ENCODE results near the gene DECR2.

DNA sequence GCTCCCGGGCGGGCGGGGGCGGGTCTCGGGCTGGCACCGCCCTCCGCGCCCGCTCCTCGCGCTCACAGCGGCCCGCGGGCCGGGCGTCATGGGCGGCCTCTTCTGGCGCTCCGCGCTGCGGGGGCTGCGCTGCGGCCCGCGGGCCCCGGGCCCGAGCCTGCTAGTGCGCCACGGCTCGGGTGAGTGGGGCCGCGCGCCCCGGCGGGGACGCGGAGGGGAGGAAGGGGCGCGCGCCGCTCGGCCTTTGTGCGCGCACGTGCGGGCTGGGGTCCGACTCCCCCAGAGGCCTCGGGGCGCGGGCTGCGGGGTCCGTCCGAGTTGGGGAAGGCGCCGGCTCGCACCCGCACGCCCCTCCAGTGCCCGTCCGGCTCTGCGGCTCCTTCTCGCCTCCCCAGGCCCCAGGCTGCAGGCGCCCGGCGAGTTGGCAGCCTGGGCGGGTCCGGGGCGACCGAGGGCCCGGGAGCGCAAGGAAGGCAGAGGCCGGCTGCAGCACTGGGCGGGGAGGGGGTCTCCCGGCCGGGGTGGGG lies 4.5 kb upstream of the DECR2 start, which contains the start of gene NME4:
- TF ChIP-seq, protein P1, sequence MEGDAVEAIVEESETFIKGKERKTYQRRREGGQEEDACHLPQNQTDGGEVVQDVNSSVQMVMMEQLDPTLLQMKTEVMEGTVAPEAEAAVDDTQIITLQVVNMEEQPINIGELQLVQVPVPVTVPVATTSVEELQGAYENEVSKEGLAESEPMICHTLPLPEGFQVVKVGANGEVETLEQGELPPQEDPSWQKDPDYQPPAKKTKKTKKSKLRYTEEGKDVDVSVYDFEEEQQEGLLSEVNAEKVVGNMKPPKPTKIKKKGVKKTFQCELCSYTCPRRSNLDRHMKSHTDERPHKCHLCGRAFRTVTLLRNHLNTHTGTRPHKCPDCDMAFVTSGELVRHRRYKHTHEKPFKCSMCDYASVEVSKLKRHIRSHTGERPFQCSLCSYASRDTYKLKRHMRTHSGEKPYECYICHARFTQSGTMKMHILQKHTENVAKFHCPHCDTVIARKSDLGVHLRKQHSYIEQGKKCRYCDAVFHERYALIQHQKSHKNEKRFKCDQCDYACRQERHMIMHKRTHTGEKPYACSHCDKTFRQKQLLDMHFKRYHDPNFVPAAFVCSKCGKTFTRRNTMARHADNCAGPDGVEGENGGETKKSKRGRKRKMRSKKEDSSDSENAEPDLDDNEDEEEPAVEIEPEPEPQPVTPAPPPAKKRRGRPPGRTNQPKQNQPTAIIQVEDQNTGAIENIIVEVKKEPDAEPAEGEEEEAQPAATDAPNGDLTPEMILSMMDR (IDR thresholded peaks at IDR 0.05; ENCODE audit: poor library complexity): no peak
- TF ChIP-seq EZH2 (IDR thresholded peaks at IDR 0.05; ENCODE audit: borderline replicate concordance) (no peak), EZH2phosphoT487 (IDR thresholded peaks at IDR 0.05; ENCODE audit: low read depth, severe bottlenecking, unreplicated experiment) (no peak)
